IMR-90 (cell line): ENCODE measurements around the gene COX11. TPM values are rescaled to one million over a fixed set of nuclear protein-coding genes. Genes with fewer than 3 reads are reported as not detected.

Experiments
- ATAC-seq: fragments of 200-7000 bp; cut with Tn5 transposase; 2 replicates; pipeline ENCODE4 v1.9.1; 2020; ENCODE audit warnings: low read depth, mild to moderate bottlenecking, moderate library complexity
- BruUV-seq: library from RNA; stranded (reverse); fragments of 400-500 nt; replicated peaks from 2 replicates; lab custom pipeline; 2021; lab: Mats Ljungman, UMichigan
- CTCF ChIA-PET: fragments of 300-600 bp; formaldehyde crosslinking; extraction: SDS; loops from one replicate; lab custom pipeline; 2021; ENCODE audit warnings: antibody characterized with exemption; lab: Yijun Ruan, JAX
- POLR2A ChIA-PET: fragments of 300-600 bp; sonication (Branson Sonifier 250); formaldehyde crosslinking; loops from one replicate; lab custom pipeline; 2022; ENCODE audit warnings: antibody characterized with exemption; ENCODE audit not compliant: unreplicated experiment; lab: Charles Lee
- DNase-seq: peaks from one replicate; pipeline ENCODE4 v3.0.0; 2013
- H2AFZ ChIP-seq: replicated peaks from 2 replicates; pipeline ENCODE3; 2013; ENCODE audit warnings: low read length, mild to moderate bottlenecking; ENCODE audit not compliant: poor library complexity
- H2AK5ac ChIP-seq: 2 replicates; pipeline ENCODE4 v1.6.1; 2013; ENCODE audit warnings: low read depth, low read length, inconsistent platforms
- H2AK9ac ChIP-seq: replicated peaks from 2 replicates; pipeline ENCODE3; 2013; ENCODE audit warnings: mild to moderate bottlenecking, low read depth, low read length, moderate library complexity; ENCODE audit not compliant: poor library complexity
- H2BK120ac ChIP-seq: 2 replicates; pipeline ENCODE4 v1.6.1; 2013; ENCODE audit warnings: low read depth, low read length, inconsistent platforms
- H2BK15ac ChIP-seq: 3 replicates; pipeline ENCODE4 v1.6.1; 2013; ENCODE audit warnings: low read depth, low read length, inconsistent platforms
- H2BK20ac ChIP-seq: 2 replicates; pipeline ENCODE4 v1.6.1; 2013; ENCODE audit warnings: low read depth, mild to moderate bottlenecking, inconsistent platforms, low read length, moderate library complexity
- H2BK5ac ChIP-seq: 2 replicates; pipeline ENCODE4 v1.6.1; 2013; ENCODE audit warnings: mild to moderate bottlenecking, low read depth, low read length, inconsistent platforms; ENCODE audit not compliant: poor library complexity, severe bottlenecking
- H3K14ac ChIP-seq: replicated peaks from 2 replicates; pipeline ENCODE4 v1.6.1; 2013; ENCODE audit warnings: low read depth, low read length, inconsistent platforms
- H3K18ac ChIP-seq: 2 replicates; pipeline ENCODE4 v1.6.1; 2013; ENCODE audit warnings: low read depth, low read length, control low read depth
- H3K23ac ChIP-seq: 2 replicates; pipeline ENCODE4 v1.6.1; 2013; ENCODE audit warnings: low read depth, low read length, inconsistent platforms
- H3K27ac ChIP-seq: 2 replicates; pipeline ENCODE4 v1.5.1; 2013; ENCODE audit warnings: mild to moderate bottlenecking, control low read depth, low read length; ENCODE audit not compliant: insufficient read depth
- H3K27me3 ChIP-seq: 2 replicates; pipeline ENCODE4 v1.6.1; 2013; ENCODE audit warnings: low read length; ENCODE audit not compliant: control insufficient read depth, insufficient read depth
- H3K36me3 ChIP-seq: 2 replicates; pipeline ENCODE4 v1.6.1; 2013; ENCODE audit warnings: low read length, mixed read lengths; ENCODE audit not compliant: control insufficient read depth, insufficient read depth
- H3K4ac ChIP-seq: 2 replicates; pipeline ENCODE4 v1.6.1; 2013; ENCODE audit warnings: low read depth, low read length, inconsistent platforms
- H3K4me1 ChIP-seq: 2 replicates; pipeline ENCODE4 v1.6.1; 2013; ENCODE audit warnings: low read length, mixed read lengths; ENCODE audit not compliant: control insufficient read depth, insufficient read depth
- H3K4me2 ChIP-seq: 2 replicates; pipeline ENCODE4 v1.6.1; 2013; ENCODE audit warnings: low read depth, mild to moderate bottlenecking, control low read depth, low read length, moderate library complexity
- H3K4me3 ChIP-seq: 2 replicates; pipeline ENCODE4 v1.5.1; 2013; ENCODE audit warnings: low read depth, mild to moderate bottlenecking, control low read depth, low read length, moderate library complexity; ENCODE audit not compliant: insufficient read depth
- H3K56ac ChIP-seq: 2 replicates; pipeline ENCODE4 v1.6.1; 2013; ENCODE audit warnings: low read length, inconsistent platforms; ENCODE audit not compliant: insufficient read depth; ENCODE audit errors: extremely low read depth
- H3K79me1 ChIP-seq, 2 experiments: 2 replicates each; pipeline ENCODE4 v1.6.1; 2013; ENCODE audit warnings: low read length in 2 of 2, inconsistent platforms in 1 of 2, low read depth in 1 of 2
- H3K9ac ChIP-seq: 2 replicates; pipeline ENCODE4 v1.6.1; 2013; ENCODE audit warnings: low read depth, low read length, control low read depth
- H3K9me1 ChIP-seq: 2 replicates; pipeline ENCODE4 v1.6.1; 2013; ENCODE audit warnings: low read length, inconsistent platforms; ENCODE audit not compliant: insufficient read depth
- H3K9me3 ChIP-seq: 2 replicates; pipeline ENCODE4 v1.6.1; 2013; ENCODE audit warnings: low read length; ENCODE audit not compliant: control insufficient read depth, insufficient read depth
- H4K20me1 ChIP-seq: 2 replicates; pipeline ENCODE4 v1.6.1; 2013; ENCODE audit warnings: low read length, inconsistent platforms; ENCODE audit not compliant: insufficient read depth
- H4K5ac ChIP-seq: 2 replicates; pipeline ENCODE4 v1.6.1; 2013; ENCODE audit warnings: mild to moderate bottlenecking, low read depth, low read length, control low read depth
- H4K8ac ChIP-seq, 2 experiments: 2 replicates each; pipeline ENCODE4 v1.6.1; 2013; ENCODE audit warnings: low read depth in 2 of 2, low read length in 2 of 2, control low read depth in 1 of 2, inconsistent platforms in 1 of 2
- H4K91ac ChIP-seq: 2 replicates; pipeline ENCODE4 v1.6.1; 2013; ENCODE audit warnings: low read depth, low read length, inconsistent platforms; ENCODE audit not compliant: insufficient read depth
- BHLHE40 ChIP-seq: fragments of 150-350 bp; IDR thresholded peaks from 2 replicates; pipeline ENCODE4 v1.6.1; 2016; ENCODE audit warnings: mild to moderate bottlenecking, low read depth, low read length
- CTCF ChIP-seq: conservative IDR thresholded peaks from 2 replicates; pipeline ENCODE4 v1.5.1; 2012; ENCODE audit warnings: mild to moderate bottlenecking, low read depth, low read length, improper control_type of control experiment
- MXI1 ChIP-seq: IDR thresholded peaks from 2 replicates; pipeline ENCODE4 v1.6.1; 2012; ENCODE audit warnings: low read depth, mild to moderate bottlenecking, low read length, moderate library complexity, borderline replicate concordance
- POLR2A ChIP-seq: IDR thresholded peaks from 2 replicates; pipeline ENCODE4 v1.6.1; 2012; ENCODE audit warnings: mild to moderate bottlenecking, low read depth, low read length
- WGBS, 2 experiments: methylation state at CpG; one replicate each; pipeline versions ENCODE4 v1.1.5 to v1.1.7; 2013; ENCODE audit warnings: missing lambda C conversion rate in 2 of 2; ENCODE audit not compliant: insufficient read length in 1 of 2; ENCODE audit errors: extremely low coverage in 2 of 2; 5-methylcytosine and 5-hydroxymethylcytosine counted together
- dilution Hi-C: fragments of 300-500 bp; cut with HindIII; formaldehyde crosslinking; loops from one replicate; pipeline ENCODE4 v1.14.3; 2018; ENCODE audit warnings: low sequenced_read_pairs; ENCODE audit not compliant: unreplicated experiment
- in situ Hi-C: fragments of 300-500 bp; cut with MboI; formaldehyde crosslinking; loops from 3 replicates; pipeline ENCODE4 v1.14.3; 2019; ENCODE audit warnings: low sequenced_read_pairs, inconsistent platforms, mixed read lengths
- intact Hi-C: fragments of 100-400 bp; cut with micrococcal nuclease; formaldehyde crosslinking; loops from 2 replicates; pipeline ENCODE4 v1.10.0; 2022
- polyA plus RNA-seq, 3 experiments: library from polyadenylated mRNA; depleted of rRNA; stranded (reverse); fragments of >200 nt; gene quantifications; 2 replicates each; pipeline ENCODE4 v1.2.3, GENCODE V29; 2012; ENCODE audit warnings: low replicate concordance in 1 of 3
- total RNA-seq: library from RNA; depleted of rRNA; stranded (reverse); fragments of >200 nt; gene quantifications from 2 replicates; pipeline ENCODE4 v1.2.3, GENCODE V29; 2012

COX11 gene
- total and polyA plus RNA-seq, 2 of the 4 experiments (the other 2 are of a cell fraction), result 23.6 to 29.4 TPM

- Histone ChIP-seq H2BK20ac (no peak overlapping the region), H3K4ac (peak overlapping the region; percentile 40; the same call in 1 of the 2 replicates), H3K4me2 (peak overlapping the region; percentile 98), H3K9me3 (no peaks in the 10 kb centered on the region), H3K4me1 (no peaks in the 10 kb centered on the region), H3K27me3 (no peaks in the 10 kb centered on the region), H2BK5ac (no peak overlapping the region), H4K5ac (no peak overlapping the region), H3K14ac (peak overlapping the region; percentile 41; the same call in 1 of the 2 replicates), H3K56ac (no peak overlapping the region; the same call in 1 of the 2 replicates), H2BK15ac (no peak overlapping the region), H2AK5ac (no peak overlapping the region), H3K23ac (peak overlapping the region; percentile 67; the same call in 1 of the 2 replicates), H3K27ac (peak overlapping the region; percentile 86; the same call in 1 of the 2 replicates), H2AFZ (peak overlapping the region; percentile 97), H2BK120ac (no peak overlapping the region), H4K8ac (peak overlapping the region in 1 of 2 experiments; percentile 90; a peak in 2 of 4 replicates), H2AK9ac (no peak overlapping the region), H3K4me3 (peak overlapping the region; percentile 83), H3K36me3 (0 out of 2 replicates have a peak, but pooled peaks cover 1% of the 10 kb centered on the region), H3K79me1 (peaks cover 23 to 48% of the 10 kb centered on the region in 2 experiments), H3K18ac (no peak overlapping the region), H4K91ac (no peak overlapping the region), H4K20me1 (no peaks in the 10 kb centered on the region), H3K9ac (peak overlapping the region; percentile 90), H3K9me1 (no peaks in the 10 kb centered on the region)
- ChIA-PET CTCF (no interaction called here), POLR2A (no interaction called here)
- dilution Hi-C loops (no loop called here), in situ Hi-C loops (no loop called here), intact Hi-C loops (loop anchor here (1.0 kb wide), 1 partner anchor 19 kb away; no protein-coding TSS in a partner anchor)
- TF ChIP-seq BHLHE40 (no peak), MXI1 (peak; percentile 39; the same call in 1 of the 2 replicates), CTCF (peak; percentile 28; the same call in 1 of the 2 replicates), POLR2A (no peak)
- DNase-seq, result peak; percentile 27
- no peak for ATAC-seq
- no CpG with 5 or more reads among the region's 21 CpGs for WGBS, 2 experiments
- no TSS peak for BruUV-seq
Observed at GRCh38 chr17:54967621-54968261, 713 bp downstream of the COX11 start.
